ENCODE data around the gene NEMF.

GRCh38 chr14:49892301-49892635, 39.7 kb upstream of the NEMF start:
- TF ChIP-seq ZNF274 (IDR thresholded peaks at IDR 0.05; ENCODE audit: low read depth, low read length) (no peak), YY1 (IDR thresholded peaks at IDR 0.05; ENCODE audit: insufficient read depth, insufficient read length) (no peak), SUZ12 (IDR thresholded peaks at IDR 0.05; ENCODE audit: extremely low read depth, insufficient read depth, insufficient read length) (no peak)

All from NT2/D1 (cell line).